Fibroblast of pulmonary artery (primary cell): ENCODE data around the gene DOCK9.

Experiments
- DNase-seq: peaks from one replicate; pipeline ENCODE4 v3.0.0-alpha.2; 2010; ENCODE audit warnings: low read depth
- H3K4me3 ChIP-seq: replicated peaks from 2 replicates; pipeline ENCODE4 v1.5.1; 2011; ENCODE audit warnings: low read depth, mild to moderate bottlenecking, control low read depth, low read length, moderate library complexity
- CTCF ChIP-seq: IDR thresholded peaks from 2 replicates; pipeline ENCODE4 v1.5.1; 2011; ENCODE audit warnings: mild to moderate bottlenecking, control low read depth, low read length, inconsistent platforms; ENCODE audit errors: missing control alignments

DOCK9 gene

DNA sequence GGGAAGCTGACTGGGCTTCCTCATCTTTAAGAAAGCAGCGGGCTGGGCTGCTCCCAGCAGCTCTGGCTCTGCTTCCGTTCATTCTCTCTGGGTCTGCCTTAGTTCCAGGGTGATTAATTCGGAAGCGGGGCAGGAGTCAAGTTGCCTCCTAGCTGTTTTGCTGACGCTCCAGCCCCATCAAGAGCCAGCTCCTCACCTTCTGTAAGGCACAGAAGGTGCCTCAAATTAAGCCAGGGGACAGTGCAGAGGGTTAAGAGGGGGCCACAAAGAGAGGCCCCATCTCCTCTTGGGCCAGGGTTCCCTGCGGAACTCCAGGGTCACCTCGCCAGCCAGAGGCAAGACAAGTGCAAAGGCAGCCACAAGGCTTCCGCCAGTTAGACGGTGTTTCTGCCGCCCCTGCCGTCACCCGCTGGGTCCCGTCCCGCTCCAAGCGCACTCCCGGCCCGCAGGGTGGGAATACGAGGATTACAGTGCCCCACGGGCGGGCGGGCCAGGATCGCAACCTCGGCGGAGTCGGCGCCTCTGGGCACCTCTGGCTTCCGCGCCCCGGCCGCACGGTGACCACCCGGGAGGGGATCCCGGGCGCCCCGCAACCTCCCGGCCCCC lies 225.9 kb downstream of the DOCK9 start:
- TF ChIP-seq CTCF, result no peak

DNA sequence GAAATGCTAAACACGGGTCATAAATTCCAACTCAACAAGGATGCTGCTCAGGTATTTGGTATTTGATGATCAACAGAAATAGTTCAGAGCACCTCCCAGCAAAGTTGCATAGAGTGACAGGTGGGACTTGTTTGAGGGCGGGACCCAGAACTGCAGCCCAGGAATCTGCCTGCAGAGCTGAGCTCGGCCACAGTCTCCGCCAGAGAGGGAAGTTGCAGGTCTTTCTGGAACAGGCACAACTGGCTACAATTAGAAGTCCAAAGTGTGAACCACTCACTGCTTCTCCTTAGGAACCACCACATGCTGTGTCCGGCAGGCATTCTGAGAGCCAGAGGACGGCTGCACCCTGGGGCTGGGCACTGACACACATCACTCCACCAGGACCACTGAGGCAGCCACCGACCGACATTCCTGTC lies 226.5 kb downstream of the DOCK9 start:
- no peak overlapping the region for H3K4me3 ChIP-seq
- no peak for TF ChIP-seq CTCF
- no peak for DNase-seq

More for the DNA sequence above, 225.9 kb downstream of the DOCK9 start:
- peak; percentile 27 for DNase-seq
- peak overlapping the region; percentile 14 for H3K4me3 ChIP-seq

DNA sequence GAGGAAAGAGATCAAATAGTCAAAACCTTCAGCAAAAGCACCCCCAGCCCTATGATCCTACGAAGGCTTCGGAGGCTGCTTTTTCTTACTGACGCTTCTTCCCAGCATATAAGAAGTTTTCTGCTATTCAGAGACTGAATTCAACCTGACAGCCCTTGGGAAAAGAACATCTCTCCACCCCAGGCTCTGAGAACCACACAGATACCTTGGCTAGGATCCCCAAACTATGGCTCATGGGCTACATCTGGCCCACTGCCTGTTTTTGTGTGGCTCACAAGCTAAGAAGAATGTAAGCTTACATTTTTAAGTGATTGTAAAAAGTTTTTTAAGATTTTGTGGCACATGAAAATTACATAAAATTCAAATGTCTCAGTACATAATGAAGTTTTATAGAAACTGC lies 228.4 kb downstream of the DOCK9 start:
- no peak overlapping the region for H3K4me3 ChIP-seq
- peak; percentile 31 for DNase-seq
- TF ChIP-seq CTCF, result no peak

DNA sequence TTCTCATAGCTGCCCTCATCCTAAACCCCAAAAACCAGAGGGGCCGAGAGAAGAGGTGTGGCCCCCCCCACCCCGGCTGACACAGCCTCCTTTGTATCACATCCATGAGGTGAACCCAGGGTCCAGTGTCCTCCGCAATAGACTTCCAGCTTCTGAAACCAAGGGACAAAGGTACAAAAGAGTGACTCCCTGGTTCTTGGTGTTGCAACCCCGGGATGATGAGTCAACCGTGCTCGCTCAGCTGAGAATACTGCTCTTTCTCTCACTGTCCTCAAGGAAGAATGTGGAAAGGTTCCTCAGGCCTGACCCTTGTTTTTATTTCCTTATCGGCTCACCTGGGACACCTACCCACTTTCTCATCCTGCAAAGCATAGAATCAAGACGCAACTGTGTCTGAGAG lies 230.9 kb downstream of the DOCK9 start:
- TF ChIP-seq CTCF, result no peak
- peak; percentile 12 for DNase-seq

More for the DNA sequence above, 230.9 kb downstream of the DOCK9 start:
- H3K4me3 ChIP-seq, result no peak overlapping the region
